WTC11 (cell line): ENCODE data around the gene DROSHA. TPM values are rescaled to one million over a fixed set of nuclear protein-coding genes. Genes with fewer than 3 reads are reported as not detected.

Experiments
- ATAC-seq: fragments of 200-7000 bp; cut with Tn5 transposase; 2 replicates; pipeline ENCODE4 v1.10.0; 2021; ENCODE audit warnings: mild to moderate bottlenecking, moderate library complexity
- CTCF ChIA-PET: fragments of 300-600 bp; sonication (Branson Sonifier 250); formaldehyde crosslinking; loops from one replicate; lab custom pipeline; 2021; ENCODE audit warnings: antibody characterized with exemption; lab: Charles Lee
- POLR2A ChIA-PET: fragments of 350-600 bp; sonication (Branson Sonifier 250); formaldehyde crosslinking; loops from one replicate; lab custom pipeline; 2021; ENCODE audit warnings: antibody characterized with exemption; lab: Charles Lee
- DNase-seq: peaks from one replicate; pipeline ENCODE4 v3.0.0; 2021; ENCODE audit warnings: low spot score
- H3K27ac Mint-ChIP-seq: 2 replicates; pipeline ENCODE4 v1.8.0; 2021; ENCODE audit warnings: mixed read lengths
- H3K27me3 Mint-ChIP-seq: 2 replicates; pipeline ENCODE4 v1.8.0; 2021; ENCODE audit warnings: low read depth, mild to moderate bottlenecking, moderate library complexity, mixed read lengths
- H3K36me3 Mint-ChIP-seq: 2 replicates; pipeline ENCODE4 v1.8.0; 2021; ENCODE audit warnings: mixed read lengths
- H3K4me1 Mint-ChIP-seq: 2 replicates; pipeline ENCODE4 v1.8.0; 2022; ENCODE audit warnings: mixed read lengths
- H3K4me3 Mint-ChIP-seq: 2 replicates; pipeline ENCODE4 v1.8.0; 2021; ENCODE audit warnings: mild to moderate bottlenecking, moderate library complexity, mixed read lengths
- H3K9me3 Mint-ChIP-seq: 2 replicates; pipeline ENCODE4 v1.8.0; 2021; ENCODE audit warnings: mixed read lengths
- CBFB ChIP-seq: sonication (generic); formaldehyde crosslinking; IDR thresholded peaks from 2 replicates; pipeline ENCODE4 v1.8.1; 2022; ENCODE audit warnings: mild to moderate bottlenecking, low read depth, missing genetic modification reagents
- ELF4 ChIP-seq: sonication (generic); formaldehyde crosslinking; IDR thresholded peaks from 2 replicates; pipeline ENCODE4 v1.8.1; 2022; ENCODE audit warnings: low read depth, mild to moderate bottlenecking, moderate library complexity, missing genetic modification reagents
- HMGA2 ChIP-seq: fragments of 250-450 bp; sonication (Bioruptor Pico); IDR thresholded peaks from 2 replicates; pipeline ENCODE4 v1.4.0; 2021; ENCODE audit warnings: mild to moderate bottlenecking, moderate library complexity
- HMGXB4 ChIP-seq: sonication (generic); formaldehyde crosslinking; IDR thresholded peaks from 2 replicates; pipeline ENCODE4 v1.8.1; 2023; ENCODE audit warnings: mild to moderate bottlenecking, moderate library complexity, missing genetic modification reagents
- IRF1 ChIP-seq: sonication (generic); formaldehyde crosslinking; IDR thresholded peaks from 2 replicates; pipeline ENCODE4 v1.8.0; 2023; ENCODE audit warnings: missing genetic modification reagents
- JUN ChIP-seq: sonication (generic); formaldehyde crosslinking; IDR thresholded peaks from 2 replicates; pipeline ENCODE4 v1.8.0; 2023; ENCODE audit warnings: mild to moderate bottlenecking, missing genetic modification reagents
- MLX ChIP-seq: sonication (generic); formaldehyde crosslinking; IDR thresholded peaks from 2 replicates; pipeline ENCODE4 v1.8.1; 2023; ENCODE audit warnings: mild to moderate bottlenecking, missing genetic modification reagents, moderate library complexity
- MXD4 ChIP-seq: fragments of 250-450 bp; sonication (Bioruptor Pico); IDR thresholded peaks from 2 replicates; pipeline ENCODE4 v1.8.0; 2021; ENCODE audit warnings: mild to moderate bottlenecking, moderate library complexity, borderline replicate concordance
- NR3C1 ChIP-seq: sonication (generic); formaldehyde crosslinking; conservative IDR thresholded peaks from 2 replicates; pipeline ENCODE4 v1.8.1; 2023; ENCODE audit warnings: low read depth, mild to moderate bottlenecking, missing genetic modification reagents
- TEAD4 ChIP-seq: sonication (generic); formaldehyde crosslinking; IDR thresholded peaks from 2 replicates; pipeline ENCODE4 v1.8.0; 2022; ENCODE audit warnings: mild to moderate bottlenecking, missing genetic modification reagents
- ZNF232 ChIP-seq: sonication (generic); formaldehyde crosslinking; IDR thresholded peaks from 2 replicates; pipeline ENCODE4 v1.8.0; 2022; ENCODE audit warnings: mild to moderate bottlenecking, missing genetic modification reagents
- ZNF263 ChIP-seq: sonication (generic); formaldehyde crosslinking; IDR thresholded peaks from 2 replicates; pipeline ENCODE4 v1.8.1; 2022; ENCODE audit warnings: low read depth, mild to moderate bottlenecking, moderate library complexity, missing genetic modification reagents
- ZNF317 ChIP-seq: sonication (generic); formaldehyde crosslinking; IDR thresholded peaks from 2 replicates; pipeline ENCODE4 v1.8.1; 2023; ENCODE audit warnings: low read depth, mild to moderate bottlenecking, moderate library complexity, missing genetic modification reagents, borderline replicate concordance
- ZNF396 ChIP-seq: fragments of 250-450 bp; sonication (Bioruptor Pico); IDR thresholded peaks from 2 replicates; pipeline ENCODE4 v1.8.0; 2021; ENCODE audit warnings: mild to moderate bottlenecking, moderate library complexity, borderline replicate concordance
- ZNF423 ChIP-seq: fragments of 250-450 bp; sonication (Bioruptor Pico); IDR thresholded peaks from 2 replicates; pipeline ENCODE4 v2.1.2; 2022; ENCODE audit warnings: mild to moderate bottlenecking, moderate library complexity
- ZNF425 ChIP-seq: fragments of 250-450 bp; sonication (Bioruptor Pico); conservative IDR thresholded peaks from 2 replicates; pipeline ENCODE4 v1.9.0; 2021; ENCODE audit warnings: mild to moderate bottlenecking
- ZNF512 ChIP-seq: sonication (generic); formaldehyde crosslinking; IDR thresholded peaks from 2 replicates; pipeline ENCODE4 v1.8.1; 2022; ENCODE audit warnings: missing genetic modification reagents, borderline replicate concordance
- total RNA-seq: library from RNA; stranded (reverse); gene quantifications from 3 replicates; pipeline ENCODE4 v1.2.3, GENCODE V29; 2021
- TF ChIP-seq, protein P1 (sequence below): sonication (generic); formaldehyde crosslinking; IDR thresholded peaks from 2 replicates; pipeline ENCODE4 v1.8.0; 2022; ENCODE audit warnings: missing genetic modification reagents
- TF ChIP-seq, protein P2 (sequence below): sonication (generic); formaldehyde crosslinking; IDR thresholded peaks from 2 replicates; pipeline ENCODE4 v1.8.0; 2022; ENCODE audit warnings: mild to moderate bottlenecking, missing genetic modification reagents

DROSHA gene
- total RNA-seq, 1 experiment from 2014 or later, result 125 TPM

DNA sequence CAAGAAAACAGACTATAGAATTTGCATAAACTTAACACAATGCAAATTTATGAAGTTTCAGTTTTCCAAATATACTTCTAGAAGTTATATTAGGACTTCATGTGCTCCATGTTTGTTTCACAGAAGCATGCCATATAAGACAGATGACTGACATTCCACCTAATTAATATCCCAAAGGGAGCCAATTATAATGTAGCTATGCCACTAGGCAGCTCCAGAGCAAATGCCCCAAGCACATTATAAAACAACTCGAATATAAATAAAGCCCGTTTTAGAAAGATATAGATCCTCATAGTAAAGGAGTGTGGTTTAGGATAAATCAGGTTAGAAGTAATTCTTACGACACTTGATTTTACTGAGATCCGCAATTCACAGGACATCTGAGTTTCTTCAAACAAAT, 8.9 kb downstream of the DROSHA start:
- Mint-ChIP-seq H3K9me3 (no peaks in the 10 kb centered on the region), H3K27ac (no peak overlapping the region)
- POLR2A ChIA-PET, result interaction anchor here (1.1 kb wide), 1 partner anchor 9 kb away, joined by 4 read pairs; the partner anchor contains the start of genes C5orf22 and DROSHA

More for the DNA sequence above, 8.9 kb downstream of the DROSHA start:
- Mint-ChIP-seq H3K27me3 (no peaks in the 10 kb centered on the region), H3K4me1 (no peaks in the 10 kb centered on the region), H3K4me3 (no peak overlapping the region), H3K36me3 (peaks cover 61% of the 10 kb centered on the region)
- ATAC-seq (no peak), DNase-seq (no peak)
- TF ChIP-seq ZNF317 (CRISPR knock-in tag) (no peak), JUN (no peak), ZNF423 (no peak), IRF1 (no peak), NR3C1 (CRISPR knock-in tag) (no peak), ZNF232 (CRISPR knock-in tag) (no peak), TEAD4 (CRISPR knock-in tag) (no peak), HMGA2 (CRISPR knock-in tag) (no peak), ZNF425 (no peak), ZNF263 (CRISPR knock-in tag) (no peak), CBFB (CRISPR knock-in tag) (no peak), ZNF396 (no peak), MXD4 (no peak), ZNF512 (CRISPR knock-in tag) (no peak), ELF4 (CRISPR knock-in tag) (no peak), HMGXB4 (CRISPR knock-in tag) (no peak), MLX (CRISPR knock-in tag) (no peak)
- TF ChIP-seq, protein P1, sequence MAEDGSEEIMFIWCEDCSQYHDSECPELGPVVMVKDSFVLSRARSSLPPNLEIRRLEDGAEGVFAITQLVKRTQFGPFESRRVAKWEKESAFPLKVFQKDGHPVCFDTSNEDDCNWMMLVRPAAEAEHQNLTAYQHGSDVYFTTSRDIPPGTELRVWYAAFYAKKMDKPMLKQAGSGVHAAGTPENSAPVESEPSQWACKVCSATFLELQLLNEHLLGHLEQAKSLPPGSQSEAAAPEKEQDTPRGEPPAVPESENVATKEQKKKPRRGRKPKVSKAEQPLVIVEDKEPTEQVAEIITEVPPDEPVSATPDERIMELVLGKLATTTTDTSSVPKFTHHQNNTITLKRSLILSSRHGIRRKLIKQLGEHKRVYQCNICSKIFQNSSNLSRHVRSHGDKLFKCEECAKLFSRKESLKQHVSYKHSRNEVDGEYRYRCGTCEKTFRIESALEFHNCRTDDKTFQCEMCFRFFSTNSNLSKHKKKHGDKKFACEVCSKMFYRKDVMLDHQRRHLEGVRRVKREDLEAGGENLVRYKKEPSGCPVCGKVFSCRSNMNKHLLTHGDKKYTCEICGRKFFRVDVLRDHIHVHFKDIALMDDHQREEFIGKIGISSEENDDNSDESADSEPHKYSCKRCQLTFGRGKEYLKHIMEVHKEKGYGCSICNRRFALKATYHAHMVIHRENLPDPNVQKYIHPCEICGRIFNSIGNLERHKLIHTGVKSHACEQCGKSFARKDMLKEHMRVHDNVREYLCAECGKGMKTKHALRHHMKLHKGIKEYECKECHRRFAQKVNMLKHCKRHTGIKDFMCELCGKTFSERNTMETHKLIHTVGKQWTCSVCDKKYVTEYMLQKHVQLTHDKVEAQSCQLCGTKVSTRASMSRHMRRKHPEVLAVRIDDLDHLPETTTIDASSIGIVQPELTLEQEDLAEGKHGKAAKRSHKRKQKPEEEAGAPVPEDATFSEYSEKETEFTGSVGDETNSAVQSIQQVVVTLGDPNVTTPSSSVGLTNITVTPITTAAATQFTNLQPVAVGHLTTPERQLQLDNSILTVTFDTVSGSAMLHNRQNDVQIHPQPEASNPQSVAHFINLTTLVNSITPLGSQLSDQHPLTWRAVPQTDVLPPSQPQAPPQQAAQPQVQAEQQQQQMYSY (CRISPR knock-in tag), result no peak
- TF ChIP-seq, protein P2, sequence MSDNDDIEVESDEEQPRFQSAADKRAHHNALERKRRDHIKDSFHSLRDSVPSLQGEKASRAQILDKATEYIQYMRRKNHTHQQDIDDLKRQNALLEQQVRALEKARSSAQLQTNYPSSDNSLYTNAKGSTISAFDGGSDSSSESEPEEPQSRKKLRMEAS (CRISPR knock-in tag), result no peak
- CTCF ChIA-PET, result no interaction called here
